Measurements from ENCODE around the gene KCNK3.

The KCNK3 gene

GRCh38 chr2:26672112-26672817 lies 20.3 kb upstream of the KCNK3 start:
- Mint-ChIP-seq H3K27me3 (peaks cover 19% of the 10 kb centered on the region), H3K36me3 (ENCODE audit: low read depth) (no peaks in the 10 kb centered on the region), H3K27ac (no peak overlapping the region), H3K4me3 (no peak overlapping the region), H3K4me1 (ENCODE audit: low read depth) (no peaks in the 10 kb centered on the region), H3K9me3 (no peaks in the 10 kb centered on the region)
- intact Hi-C loops (cut with micrococcal nuclease), result no loop called here

GRCh38 chr2:26672818-26673393 lies 19.6 kb upstream of the KCNK3 start:
- Mint-ChIP-seq H3K36me3 (ENCODE audit: low read depth) (no peaks in the 10 kb centered on the region), H3K27me3 (peaks cover 22% of the 10 kb centered on the region), H3K4me1 (ENCODE audit: low read depth) (no peaks in the 10 kb centered on the region), H3K27ac (no peak overlapping the region), H3K4me3 (no peak overlapping the region), H3K9me3 (no peaks in the 10 kb centered on the region)
- intact Hi-C loops (cut with micrococcal nuclease), result no loop called here

GRCh38 chr2:26674002-26674751 lies 18.3 kb upstream of the KCNK3 start:
- Mint-ChIP-seq H3K4me3 (no peak overlapping the region), H3K27ac (no peak overlapping the region), H3K9me3 (no peaks in the 10 kb centered on the region), H3K27me3 (peaks cover 27% of the 10 kb centered on the region), H3K36me3 (ENCODE audit: low read depth) (no peaks in the 10 kb centered on the region), H3K4me1 (ENCODE audit: low read depth) (peaks cover 3% of the 10 kb centered on the region)
- intact Hi-C loops (cut with micrococcal nuclease), result no loop called here

GRCh38 chr2:26674771-26675170 lies 17.8 kb upstream of the KCNK3 start:
- Mint-ChIP-seq H3K27ac (no peak overlapping the region), H3K27me3 (peaks cover 28% of the 10 kb centered on the region), H3K4me1 (ENCODE audit: low read depth) (peaks cover 9% of the 10 kb centered on the region), H3K36me3 (ENCODE audit: low read depth) (no peaks in the 10 kb centered on the region), H3K4me3 (no peak overlapping the region), H3K9me3 (no peaks in the 10 kb centered on the region)
- intact Hi-C loops (cut with micrococcal nuclease), result no loop called here

GRCh38 chr2:26675651-26676255 lies 16.8 kb upstream of the KCNK3 start:
- Mint-ChIP-seq H3K27me3 (peaks cover 22% of the 10 kb centered on the region), H3K36me3 (ENCODE audit: low read depth) (no peaks in the 10 kb centered on the region), H3K27ac (no peak overlapping the region), H3K4me3 (no peak overlapping the region), H3K9me3 (no peaks in the 10 kb centered on the region), H3K4me1 (ENCODE audit: low read depth) (peaks cover 14% of the 10 kb centered on the region)
- intact Hi-C loops (cut with micrococcal nuclease), result no loop called here

- Mint-ChIP-seq H3K4me1 (ENCODE audit: low read depth) (peaks cover 14% of the 10 kb centered on the region), H3K27me3 (peaks cover 24% of the 10 kb centered on the region), H3K36me3 (ENCODE audit: low read depth) (no peaks in the 10 kb centered on the region), H3K9me3 (no peaks in the 10 kb centered on the region), H3K27ac (no peak overlapping the region), H3K4me3 (no peak overlapping the region)
- intact Hi-C loops (cut with micrococcal nuclease), result no loop called here
Observed at GRCh38 chr2:26678035-26678434, 14.5 kb upstream of the KCNK3 start.

GRCh38 chr2:26679867-26680266 lies 12.7 kb upstream of the KCNK3 start:
- no peak overlapping the region for H3K27ac Mint-ChIP-seq
- intact Hi-C loops (cut with micrococcal nuclease), result no loop called here
- H3K27me3 Mint-ChIP-seq, result peaks cover 22% of the 10 kb centered on the region
- no peaks in the 10 kb centered on the region for H3K36me3 Mint-ChIP-seq (ENCODE audit: low read depth)
- H3K4me1 Mint-ChIP-seq (ENCODE audit: low read depth), result peaks cover 14% of the 10 kb centered on the region
- no peak overlapping the region for H3K4me3 Mint-ChIP-seq
- H3K9me3 Mint-ChIP-seq, result no peaks in the 10 kb centered on the region

GRCh38 chr2:26681656-26682055 lies 10.9 kb upstream of the KCNK3 start:
- H3K4me1 Mint-ChIP-seq (ENCODE audit: low read depth), result peaks cover 14% of the 10 kb centered on the region
- H3K27ac Mint-ChIP-seq, result no peak overlapping the region
- no peak overlapping the region for H3K4me3 Mint-ChIP-seq
- peaks cover 38% of the 10 kb centered on the region for H3K27me3 Mint-ChIP-seq
- H3K9me3 Mint-ChIP-seq, result no peaks in the 10 kb centered on the region
- H3K36me3 Mint-ChIP-seq (ENCODE audit: low read depth), result no peaks in the 10 kb centered on the region
- intact Hi-C loops (cut with micrococcal nuclease), result no loop called here

GRCh38 chr2:26682155-26682554 lies 10.4 kb upstream of the KCNK3 start:
- no peak overlapping the region for H3K27ac Mint-ChIP-seq
- no peaks in the 10 kb centered on the region for H3K36me3 Mint-ChIP-seq (ENCODE audit: low read depth)
- H3K9me3 Mint-ChIP-seq, result no peaks in the 10 kb centered on the region
- no peak overlapping the region for H3K4me3 Mint-ChIP-seq
- peaks cover 14% of the 10 kb centered on the region for H3K4me1 Mint-ChIP-seq (ENCODE audit: low read depth)
- peaks cover 43% of the 10 kb centered on the region for H3K27me3 Mint-ChIP-seq
- intact Hi-C loops (cut with micrococcal nuclease), result no loop called here

- intact Hi-C loops (cut with micrococcal nuclease), result no loop called here
- H3K9me3 Mint-ChIP-seq, result no peaks in the 10 kb centered on the region
- no peak overlapping the region for H3K27ac Mint-ChIP-seq
- H3K36me3 Mint-ChIP-seq (ENCODE audit: low read depth), result no peaks in the 10 kb centered on the region
- H3K4me3 Mint-ChIP-seq, result no peak overlapping the region
- peaks cover 50% of the 10 kb centered on the region for H3K27me3 Mint-ChIP-seq
- peaks cover 14% of the 10 kb centered on the region for H3K4me1 Mint-ChIP-seq (ENCODE audit: low read depth)
Observed at GRCh38 chr2:26683583-26683982, 8.9 kb upstream of the KCNK3 start.

GRCh38 chr2:26685341-26685740 lies 7.2 kb upstream of the KCNK3 start:
- no peaks in the 10 kb centered on the region for H3K36me3 Mint-ChIP-seq (ENCODE audit: low read depth)
- no peaks in the 10 kb centered on the region for H3K9me3 Mint-ChIP-seq
- H3K27me3 Mint-ChIP-seq, result peaks cover 53% of the 10 kb centered on the region
- H3K4me1 Mint-ChIP-seq (ENCODE audit: low read depth), result no peaks in the 10 kb centered on the region
- no peak overlapping the region for H3K4me3 Mint-ChIP-seq
- H3K27ac Mint-ChIP-seq, result no peak overlapping the region
- intact Hi-C loops (cut with micrococcal nuclease), result no loop called here

- no peak overlapping the region for H3K4me3 Mint-ChIP-seq
- no peaks in the 10 kb centered on the region for H3K9me3 Mint-ChIP-seq
- no peaks in the 10 kb centered on the region for H3K4me1 Mint-ChIP-seq (ENCODE audit: low read depth)
- H3K36me3 Mint-ChIP-seq (ENCODE audit: low read depth), result no peaks in the 10 kb centered on the region
- intact Hi-C loops (cut with micrococcal nuclease), result no loop called here
- no peak overlapping the region for H3K27ac Mint-ChIP-seq
- peaks cover 59% of the 10 kb centered on the region for H3K27me3 Mint-ChIP-seq
Observed at GRCh38 chr2:26685989-26686839, 6.3 kb upstream of the KCNK3 start.

- Mint-ChIP-seq H3K4me3 (no peak overlapping the region), H3K27me3 (peaks cover 68% of the 10 kb centered on the region), H3K4me1 (ENCODE audit: low read depth) (no peaks in the 10 kb centered on the region), H3K27ac (no peak overlapping the region), H3K9me3 (no peaks in the 10 kb centered on the region), H3K36me3 (ENCODE audit: low read depth) (no peaks in the 10 kb centered on the region)
- intact Hi-C loops (cut with micrococcal nuclease), result no loop called here
Observed at GRCh38 chr2:26687328-26687727, 5.2 kb upstream of the KCNK3 start.

All from dendritic cell treated with granulocyte-macrophage colony-stimulating factor and Interleukin-4, amounts not matched to agents 40 ng/mL and 50 ng/mL, for 4 days (primary cell).